IMR-90 (cell line): ENCODE results near the gene SLC6A16. TPM values are rescaled to one million over a fixed set of nuclear protein-coding genes. Genes with fewer than 3 reads are reported as not detected.
A peak's percentile ranks its signal among the peaks of the same experiment; 100 is the strongest.

ENCODE experiments used
- ATAC-seq: fragments of 200-7000 bp; cut with Tn5 transposase; 2 replicates; pipeline ENCODE4 v1.9.1; 2020; ENCODE audit warnings: low read depth, mild to moderate bottlenecking, moderate library complexity
- BruUV-seq: library from RNA; stranded (reverse); fragments of 400-500 nt; replicated peaks from 2 replicates; lab custom pipeline; 2021; lab: Mats Ljungman, UMichigan
- CTCF ChIA-PET: fragments of 300-600 bp; formaldehyde crosslinking; extraction: SDS; loops from one replicate; lab custom pipeline; 2021; ENCODE audit warnings: antibody characterized with exemption; lab: Yijun Ruan, JAX
- POLR2A ChIA-PET: fragments of 300-600 bp; sonication (Branson Sonifier 250); formaldehyde crosslinking; loops from one replicate; lab custom pipeline; 2022; ENCODE audit warnings: antibody characterized with exemption; ENCODE audit not compliant: unreplicated experiment; lab: Charles Lee
- DNase-seq: peaks from one replicate; pipeline ENCODE4 v3.0.0; 2013
- H2AFZ ChIP-seq: replicated peaks from 2 replicates; pipeline ENCODE3; 2013; ENCODE audit warnings: low read length, mild to moderate bottlenecking; ENCODE audit not compliant: poor library complexity
- H2AK5ac ChIP-seq: 2 replicates; pipeline ENCODE4 v1.6.1; 2013; ENCODE audit warnings: low read depth, low read length, inconsistent platforms
- H2AK9ac ChIP-seq: replicated peaks from 2 replicates; pipeline ENCODE3; 2013; ENCODE audit warnings: mild to moderate bottlenecking, low read depth, low read length, moderate library complexity; ENCODE audit not compliant: poor library complexity
- H2BK120ac ChIP-seq: 2 replicates; pipeline ENCODE4 v1.6.1; 2013; ENCODE audit warnings: low read depth, low read length, inconsistent platforms
- H2BK15ac ChIP-seq: 3 replicates; pipeline ENCODE4 v1.6.1; 2013; ENCODE audit warnings: low read depth, low read length, inconsistent platforms
- H2BK20ac ChIP-seq: 2 replicates; pipeline ENCODE4 v1.6.1; 2013; ENCODE audit warnings: low read depth, mild to moderate bottlenecking, inconsistent platforms, low read length, moderate library complexity
- H2BK5ac ChIP-seq: 2 replicates; pipeline ENCODE4 v1.6.1; 2013; ENCODE audit warnings: mild to moderate bottlenecking, low read depth, low read length, inconsistent platforms; ENCODE audit not compliant: poor library complexity, severe bottlenecking
- H3K14ac ChIP-seq: replicated peaks from 2 replicates; pipeline ENCODE4 v1.6.1; 2013; ENCODE audit warnings: low read depth, low read length, inconsistent platforms
- H3K18ac ChIP-seq: 2 replicates; pipeline ENCODE4 v1.6.1; 2013; ENCODE audit warnings: low read depth, low read length, control low read depth
- H3K23ac ChIP-seq: 2 replicates; pipeline ENCODE4 v1.6.1; 2013; ENCODE audit warnings: low read depth, low read length, inconsistent platforms
- H3K27ac ChIP-seq: 2 replicates; pipeline ENCODE4 v1.5.1; 2013; ENCODE audit warnings: mild to moderate bottlenecking, control low read depth, low read length; ENCODE audit not compliant: insufficient read depth
- H3K27me3 ChIP-seq: 2 replicates; pipeline ENCODE4 v1.6.1; 2013; ENCODE audit warnings: low read length; ENCODE audit not compliant: control insufficient read depth, insufficient read depth
- H3K36me3 ChIP-seq: 2 replicates; pipeline ENCODE4 v1.6.1; 2013; ENCODE audit warnings: low read length, mixed read lengths; ENCODE audit not compliant: control insufficient read depth, insufficient read depth
- H3K4ac ChIP-seq: 2 replicates; pipeline ENCODE4 v1.6.1; 2013; ENCODE audit warnings: low read depth, low read length, inconsistent platforms
- H3K4me1 ChIP-seq: 2 replicates; pipeline ENCODE4 v1.6.1; 2013; ENCODE audit warnings: low read length, mixed read lengths; ENCODE audit not compliant: control insufficient read depth, insufficient read depth
- H3K4me2 ChIP-seq: 2 replicates; pipeline ENCODE4 v1.6.1; 2013; ENCODE audit warnings: low read depth, mild to moderate bottlenecking, control low read depth, low read length, moderate library complexity
- H3K4me3 ChIP-seq: 2 replicates; pipeline ENCODE4 v1.5.1; 2013; ENCODE audit warnings: low read depth, mild to moderate bottlenecking, control low read depth, low read length, moderate library complexity; ENCODE audit not compliant: insufficient read depth
- H3K56ac ChIP-seq: 2 replicates; pipeline ENCODE4 v1.6.1; 2013; ENCODE audit warnings: low read length, inconsistent platforms; ENCODE audit not compliant: insufficient read depth; ENCODE audit errors: extremely low read depth
- H3K79me1 ChIP-seq, 2 experiments: 2 replicates each; pipeline ENCODE4 v1.6.1; 2013; ENCODE audit warnings: low read length in 2 of 2, inconsistent platforms in 1 of 2, low read depth in 1 of 2
- H3K9ac ChIP-seq: 2 replicates; pipeline ENCODE4 v1.6.1; 2013; ENCODE audit warnings: low read depth, low read length, control low read depth
- H3K9me1 ChIP-seq: 2 replicates; pipeline ENCODE4 v1.6.1; 2013; ENCODE audit warnings: low read length, inconsistent platforms; ENCODE audit not compliant: insufficient read depth
- H3K9me3 ChIP-seq: 2 replicates; pipeline ENCODE4 v1.6.1; 2013; ENCODE audit warnings: low read length; ENCODE audit not compliant: control insufficient read depth, insufficient read depth
- H4K20me1 ChIP-seq: 2 replicates; pipeline ENCODE4 v1.6.1; 2013; ENCODE audit warnings: low read length, inconsistent platforms; ENCODE audit not compliant: insufficient read depth
- H4K5ac ChIP-seq: 2 replicates; pipeline ENCODE4 v1.6.1; 2013; ENCODE audit warnings: mild to moderate bottlenecking, low read depth, low read length, control low read depth
- H4K8ac ChIP-seq, 2 experiments: 2 replicates each; pipeline ENCODE4 v1.6.1; 2013; ENCODE audit warnings: low read depth in 2 of 2, low read length in 2 of 2, control low read depth in 1 of 2, inconsistent platforms in 1 of 2
- H4K91ac ChIP-seq: 2 replicates; pipeline ENCODE4 v1.6.1; 2013; ENCODE audit warnings: low read depth, low read length, inconsistent platforms; ENCODE audit not compliant: insufficient read depth
- BHLHE40 ChIP-seq: fragments of 150-350 bp; IDR thresholded peaks from 2 replicates; pipeline ENCODE4 v1.6.1; 2016; ENCODE audit warnings: mild to moderate bottlenecking, low read depth, low read length
- CTCF ChIP-seq: conservative IDR thresholded peaks from 2 replicates; pipeline ENCODE4 v1.5.1; 2012; ENCODE audit warnings: mild to moderate bottlenecking, low read depth, low read length, improper control_type of control experiment
- FOS ChIP-seq: fragments of 150-350 bp; IDR thresholded peaks from 2 replicates; pipeline ENCODE4 v1.6.1; 2016; ENCODE audit warnings: low read depth, low read length
- MXI1 ChIP-seq: IDR thresholded peaks from 2 replicates; pipeline ENCODE4 v1.6.1; 2012; ENCODE audit warnings: low read depth, mild to moderate bottlenecking, low read length, moderate library complexity, borderline replicate concordance
- RCOR1 ChIP-seq: IDR thresholded peaks from 2 replicates; pipeline ENCODE4 v1.6.1; 2012; ENCODE audit warnings: mild to moderate bottlenecking, low read length, improper control_type of control experiment; ENCODE audit not compliant: insufficient replicate concordance
- RFX5 ChIP-seq: IDR thresholded peaks from 2 replicates; pipeline ENCODE4 v1.8.0; 2012; ENCODE audit warnings: low read depth, mild to moderate bottlenecking, low read length, moderate library complexity
- SMC3 ChIP-seq: fragments of 150-350 bp; IDR thresholded peaks from 2 replicates; pipeline ENCODE4 v1.6.1; 2016; ENCODE audit warnings: low read depth, mild to moderate bottlenecking, antibody characterized with exemption, low read length, moderate library complexity
- WGBS, 2 experiments: methylation state at CpG; one replicate each; pipeline versions ENCODE4 v1.1.5 to v1.1.7; 2013; ENCODE audit warnings: missing lambda C conversion rate in 2 of 2; ENCODE audit not compliant: insufficient read length in 1 of 2; ENCODE audit errors: extremely low coverage in 2 of 2; 5-methylcytosine and 5-hydroxymethylcytosine counted together
- dilution Hi-C: fragments of 300-500 bp; cut with HindIII; formaldehyde crosslinking; loops from one replicate; pipeline ENCODE4 v1.14.3; 2018; ENCODE audit warnings: low sequenced_read_pairs; ENCODE audit not compliant: unreplicated experiment
- in situ Hi-C: fragments of 300-500 bp; cut with MboI; formaldehyde crosslinking; loops from 3 replicates; pipeline ENCODE4 v1.14.3; 2019; ENCODE audit warnings: low sequenced_read_pairs, inconsistent platforms, mixed read lengths
- intact Hi-C: fragments of 100-400 bp; cut with micrococcal nuclease; formaldehyde crosslinking; loops from 2 replicates; pipeline ENCODE4 v1.10.0; 2022
- polyA plus RNA-seq, 3 experiments: library from polyadenylated mRNA; depleted of rRNA; stranded (reverse); fragments of >200 nt; gene quantifications; 2 replicates each; pipeline ENCODE4 v1.2.3, GENCODE V29; 2012; ENCODE audit warnings: low replicate concordance in 1 of 3
- total RNA-seq: library from RNA; depleted of rRNA; stranded (reverse); fragments of >200 nt; gene quantifications from 2 replicates; pipeline ENCODE4 v1.2.3, GENCODE V29; 2012
- TF ChIP-seq, protein P1 (sequence below): fragments of 150-350 bp; IDR thresholded peaks from 2 replicates; pipeline ENCODE4 v1.6.1; 2016; ENCODE audit warnings: low read depth, mild to moderate bottlenecking, low read length, moderate library complexity, borderline replicate concordance

The SLC6A16 gene
- total and polyA plus RNA-seq, 2 of the 4 experiments (the other 2 are of a cell fraction), result 0.18 to 0.89 TPM

GRCh38 chr19:49339301-49340068, 14.5 kb upstream of the SLC6A16 start:
- CTCF ChIA-PET, result no interaction called here
- no peak overlapping the region for H2BK20ac ChIP-seq
- no peak overlapping the region for H4K91ac ChIP-seq
- H3K36me3 ChIP-seq, result peaks cover 40% of the 10 kb centered on the region
- no peak overlapping the region for H2BK5ac ChIP-seq
- H2BK15ac ChIP-seq, result no peak overlapping the region
- no TSS peak for BruUV-seq
- H3K14ac ChIP-seq, result no peak overlapping the region
- H4K20me1 ChIP-seq, result no peaks in the 10 kb centered on the region; the same call in 1 of the 2 replicates
- H3K18ac ChIP-seq, result no peak overlapping the region
- H3K56ac ChIP-seq, result no peak overlapping the region
- intact Hi-C loops, result no loop called here
- no peaks in the 10 kb centered on the region for H3K27me3 ChIP-seq
- peak; percentile 30 for ATAC-seq
- peaks cover 0 to 3% of the 10 kb centered on the region in 2 experiments; a peak in 1 of 4 replicates for H3K79me1 ChIP-seq
- in situ Hi-C loops, result no loop called here
- H2AFZ ChIP-seq, result peak overlapping the region; percentile 65
- no peaks in the 10 kb centered on the region for H3K9me3 ChIP-seq
- H4K5ac ChIP-seq, result no peak overlapping the region
- 28% methylated on average over 10 of the region's 47 CpGs; no CpG with 5 or more reads in 1 of the 2 experiments for WGBS, 2 experiments
- no peak overlapping the region for H3K23ac ChIP-seq
- TF ChIP-seq BHLHE40, result peak; percentile 17; the same call in 1 of the 2 replicates
- TF ChIP-seq, protein P1, sequence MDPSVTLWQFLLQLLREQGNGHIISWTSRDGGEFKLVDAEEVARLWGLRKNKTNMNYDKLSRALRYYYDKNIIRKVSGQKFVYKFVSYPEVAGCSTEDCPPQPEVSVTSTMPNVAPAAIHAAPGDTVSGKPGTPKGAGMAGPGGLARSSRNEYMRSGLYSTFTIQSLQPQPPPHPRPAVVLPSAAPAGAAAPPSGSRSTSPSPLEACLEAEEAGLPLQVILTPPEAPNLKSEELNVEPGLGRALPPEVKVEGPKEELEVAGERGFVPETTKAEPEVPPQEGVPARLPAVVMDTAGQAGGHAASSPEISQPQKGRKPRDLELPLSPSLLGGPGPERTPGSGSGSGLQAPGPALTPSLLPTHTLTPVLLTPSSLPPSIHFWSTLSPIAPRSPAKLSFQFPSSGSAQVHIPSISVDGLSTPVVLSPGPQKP, result no peak
- TF ChIP-seq MXI1, result no peak
- no peak for TF ChIP-seq SMC3
- no peak for TF ChIP-seq RCOR1
- TF ChIP-seq CTCF, result no peak
- no peak for TF ChIP-seq FOS
- no peak for TF ChIP-seq RFX5
- H3K4me3 ChIP-seq, result no peak overlapping the region
- H3K9ac ChIP-seq, result no peak overlapping the region
- 0 out of 2 replicates have a peak, but pooled peaks cover 3% of the 10 kb centered on the region for H3K9me1 ChIP-seq
- H2AK9ac ChIP-seq, result peak overlapping the region; percentile 9
- H3K27ac ChIP-seq, result no peak overlapping the region
- peak; percentile 50 for DNase-seq
- H4K8ac ChIP-seq, result no peak overlapping the region
- no peak overlapping the region for H3K4ac ChIP-seq
- H2AK5ac ChIP-seq, result no peak overlapping the region
- H2BK120ac ChIP-seq, result no peak overlapping the region
- no peaks in the 10 kb centered on the region for H3K4me1 ChIP-seq
- POLR2A ChIA-PET, result no interaction called here
- dilution Hi-C loops, result no loop called here
- no peak overlapping the region for H3K4me2 ChIP-seq
